Measurements from ENCODE around the gene ZFX. TPM values are rescaled to one million over a fixed set of nuclear protein-coding genes. Genes with fewer than 3 reads are reported as not detected.

Gene ZFX
- total RNA-seq, 1 experiment from 2014 or later: 43.3 TPM

- H3K27ac Mint-ChIP-seq (ENCODE audit: unreplicated experiment): no peak overlapping the region
- H3K4me3 Mint-ChIP-seq (ENCODE audit: low read depth, unreplicated experiment): no peak overlapping the region
- DNase-seq: no peak
- CTCF ChIA-PET: no interaction called here
- no peaks in the 10 kb centered on the region for H3K36me3 Mint-ChIP-seq (ENCODE audit: insufficient read depth, unreplicated experiment)
- no peaks in the 10 kb centered on the region for H3K9me3 Mint-ChIP-seq (ENCODE audit: low read depth, unreplicated experiment)
- no peaks in the 10 kb centered on the region for H3K4me1 Mint-ChIP-seq (ENCODE audit: low read depth, unreplicated experiment)
- TF ChIP-seq, protein P1, sequence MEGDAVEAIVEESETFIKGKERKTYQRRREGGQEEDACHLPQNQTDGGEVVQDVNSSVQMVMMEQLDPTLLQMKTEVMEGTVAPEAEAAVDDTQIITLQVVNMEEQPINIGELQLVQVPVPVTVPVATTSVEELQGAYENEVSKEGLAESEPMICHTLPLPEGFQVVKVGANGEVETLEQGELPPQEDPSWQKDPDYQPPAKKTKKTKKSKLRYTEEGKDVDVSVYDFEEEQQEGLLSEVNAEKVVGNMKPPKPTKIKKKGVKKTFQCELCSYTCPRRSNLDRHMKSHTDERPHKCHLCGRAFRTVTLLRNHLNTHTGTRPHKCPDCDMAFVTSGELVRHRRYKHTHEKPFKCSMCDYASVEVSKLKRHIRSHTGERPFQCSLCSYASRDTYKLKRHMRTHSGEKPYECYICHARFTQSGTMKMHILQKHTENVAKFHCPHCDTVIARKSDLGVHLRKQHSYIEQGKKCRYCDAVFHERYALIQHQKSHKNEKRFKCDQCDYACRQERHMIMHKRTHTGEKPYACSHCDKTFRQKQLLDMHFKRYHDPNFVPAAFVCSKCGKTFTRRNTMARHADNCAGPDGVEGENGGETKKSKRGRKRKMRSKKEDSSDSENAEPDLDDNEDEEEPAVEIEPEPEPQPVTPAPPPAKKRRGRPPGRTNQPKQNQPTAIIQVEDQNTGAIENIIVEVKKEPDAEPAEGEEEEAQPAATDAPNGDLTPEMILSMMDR (IDR thresholded peaks at IDR 0.05; ENCODE audit: unreplicated experiment): no peak
- intact Hi-C loops (cut with micrococcal nuclease; ENCODE audit: unreplicated experiment): no loop called here
- BruUV-seq (replicated peaks): no TSS peak
- H3K27me3 Mint-ChIP-seq (ENCODE audit: unreplicated experiment): no peaks in the 10 kb centered on the region
These were observed 72.3 kb downstream of the ZFX start for GRCh38 chrX:24221872-24222271.

GRCh38 chrX:24225265-24225664 lies 75.7 kb downstream of the ZFX start:
- no peak overlapping the region for H3K27ac Mint-ChIP-seq (ENCODE audit: unreplicated experiment)
- no peak overlapping the region for H3K4me3 Mint-ChIP-seq (ENCODE audit: low read depth, unreplicated experiment)
- no peak for DNase-seq
- no peaks in the 10 kb centered on the region for H3K27me3 Mint-ChIP-seq (ENCODE audit: unreplicated experiment)
- BruUV-seq (replicated peaks): no TSS peak
- intact Hi-C loops (cut with micrococcal nuclease; ENCODE audit: unreplicated experiment): no loop called here
- H3K4me1 Mint-ChIP-seq (ENCODE audit: low read depth, unreplicated experiment): no peaks in the 10 kb centered on the region
- CTCF ChIA-PET: no interaction called here
- no peaks in the 10 kb centered on the region for H3K9me3 Mint-ChIP-seq (ENCODE audit: low read depth, unreplicated experiment)
- no peaks in the 10 kb centered on the region for H3K36me3 Mint-ChIP-seq (ENCODE audit: insufficient read depth, unreplicated experiment)
- TF ChIP-seq, protein P1 (IDR thresholded peaks at IDR 0.05; ENCODE audit: unreplicated experiment): no peak

- H3K4me3 Mint-ChIP-seq (ENCODE audit: low read depth, unreplicated experiment): no peak overlapping the region
- CTCF ChIA-PET: no interaction called here
- no peaks in the 10 kb centered on the region for H3K27me3 Mint-ChIP-seq (ENCODE audit: unreplicated experiment)
- no peaks in the 10 kb centered on the region for H3K36me3 Mint-ChIP-seq (ENCODE audit: insufficient read depth, unreplicated experiment)
- TF ChIP-seq, protein P1 (IDR thresholded peaks at IDR 0.05; ENCODE audit: unreplicated experiment): no peak
- H3K4me1 Mint-ChIP-seq (ENCODE audit: low read depth, unreplicated experiment): no peaks in the 10 kb centered on the region
- no peaks in the 10 kb centered on the region for H3K9me3 Mint-ChIP-seq (ENCODE audit: low read depth, unreplicated experiment)
- intact Hi-C loops (cut with micrococcal nuclease; ENCODE audit: unreplicated experiment): no loop called here
- H3K27ac Mint-ChIP-seq (ENCODE audit: unreplicated experiment): no peak overlapping the region
- DNase-seq: no peak
- BruUV-seq (replicated peaks): no TSS peak
These were observed 76.6 kb downstream of the ZFX start for GRCh38 chrX:24226176-24226575.

DNA sequence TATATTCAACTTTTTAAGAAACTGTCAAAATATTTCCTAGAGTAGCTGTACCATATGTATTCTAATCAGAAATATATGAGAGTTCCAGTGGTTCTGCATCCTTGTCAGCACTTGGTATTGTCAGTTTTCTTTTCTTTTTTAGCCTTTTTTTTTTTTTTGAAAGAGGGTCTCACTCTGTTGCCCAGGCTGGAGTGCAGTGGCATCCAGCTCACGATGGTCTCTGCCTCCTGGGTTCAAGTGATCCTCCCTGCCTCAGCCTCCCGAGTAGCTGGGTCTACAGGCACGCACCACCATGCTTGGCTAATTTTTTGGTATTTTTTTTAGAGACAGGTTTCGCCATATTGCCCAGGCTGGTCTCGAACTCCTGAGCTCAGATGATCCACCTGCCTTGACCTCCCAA lies 79.1 kb downstream of the ZFX start:
- TF ChIP-seq, protein P1 (IDR thresholded peaks at IDR 0.05; ENCODE audit: unreplicated experiment): no peak
- intact Hi-C loops (cut with micrococcal nuclease; ENCODE audit: unreplicated experiment): no loop called here
- no peak overlapping the region for H3K27ac Mint-ChIP-seq (ENCODE audit: unreplicated experiment)
- no peak overlapping the region for H3K4me3 Mint-ChIP-seq (ENCODE audit: low read depth, unreplicated experiment)
- no TSS peak for BruUV-seq (replicated peaks)
- no peaks in the 10 kb centered on the region for H3K27me3 Mint-ChIP-seq (ENCODE audit: unreplicated experiment)
- no peaks in the 10 kb centered on the region for H3K36me3 Mint-ChIP-seq (ENCODE audit: insufficient read depth, unreplicated experiment)
- no peak for DNase-seq
- no peaks in the 10 kb centered on the region for H3K4me1 Mint-ChIP-seq (ENCODE audit: low read depth, unreplicated experiment)
- H3K9me3 Mint-ChIP-seq (ENCODE audit: low read depth, unreplicated experiment): no peaks in the 10 kb centered on the region
- CTCF ChIA-PET: no interaction called here

Data from Calu3 (cell line).